ENCODE measurements around the gene MAS1.

Gene MAS1

GRCh38 chr6:159899994-159900745 lies 9.4 kb downstream of the MAS1 start:
- no peaks in the 10 kb centered on the region for H4K20me1 ChIP-seq (ENCODE audit: insufficient read depth, low read length)

DNA sequence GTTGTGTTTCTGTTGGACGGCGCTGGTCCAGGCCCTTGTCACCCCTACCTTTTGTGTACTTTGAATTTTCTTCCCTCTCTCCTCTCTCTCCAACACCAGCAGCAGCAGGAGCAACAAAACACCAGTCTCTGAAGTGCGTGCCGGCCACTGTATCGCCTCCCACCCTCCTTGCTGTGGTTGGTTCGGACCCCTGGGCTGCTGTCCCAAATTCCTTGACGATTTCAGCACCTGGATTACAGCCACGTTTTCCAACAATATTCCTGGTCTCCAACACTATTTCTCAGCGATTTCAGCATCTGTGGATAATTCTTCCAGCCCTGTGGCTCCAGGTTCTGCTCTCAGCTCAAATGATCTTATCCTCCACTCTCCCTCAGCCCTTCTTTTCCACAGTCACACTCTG lies 11.8 kb downstream of the MAS1 start:
- no peaks in the 10 kb centered on the region for H4K20me1 ChIP-seq (ENCODE audit: insufficient read depth, low read length)
- H3K27ac ChIP-seq (ENCODE audit: low read length) = no peak overlapping the region
- DNase-seq (no peak), ATAC-seq (ENCODE audit: insufficient read depth, low read depth) (no peak)
- H3K4me1 ChIP-seq (ENCODE audit: insufficient read depth, low read length) = no peaks in the 10 kb centered on the region
- no peak overlapping the region for H2AFZ ChIP-seq (ENCODE audit: low read depth, low read length)
- TF ChIP-seq, protein P1, sequence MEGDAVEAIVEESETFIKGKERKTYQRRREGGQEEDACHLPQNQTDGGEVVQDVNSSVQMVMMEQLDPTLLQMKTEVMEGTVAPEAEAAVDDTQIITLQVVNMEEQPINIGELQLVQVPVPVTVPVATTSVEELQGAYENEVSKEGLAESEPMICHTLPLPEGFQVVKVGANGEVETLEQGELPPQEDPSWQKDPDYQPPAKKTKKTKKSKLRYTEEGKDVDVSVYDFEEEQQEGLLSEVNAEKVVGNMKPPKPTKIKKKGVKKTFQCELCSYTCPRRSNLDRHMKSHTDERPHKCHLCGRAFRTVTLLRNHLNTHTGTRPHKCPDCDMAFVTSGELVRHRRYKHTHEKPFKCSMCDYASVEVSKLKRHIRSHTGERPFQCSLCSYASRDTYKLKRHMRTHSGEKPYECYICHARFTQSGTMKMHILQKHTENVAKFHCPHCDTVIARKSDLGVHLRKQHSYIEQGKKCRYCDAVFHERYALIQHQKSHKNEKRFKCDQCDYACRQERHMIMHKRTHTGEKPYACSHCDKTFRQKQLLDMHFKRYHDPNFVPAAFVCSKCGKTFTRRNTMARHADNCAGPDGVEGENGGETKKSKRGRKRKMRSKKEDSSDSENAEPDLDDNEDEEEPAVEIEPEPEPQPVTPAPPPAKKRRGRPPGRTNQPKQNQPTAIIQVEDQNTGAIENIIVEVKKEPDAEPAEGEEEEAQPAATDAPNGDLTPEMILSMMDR (IDR thresholded peaks at IDR 0.05; ENCODE audit: borderline replicate concordance, extremely low read depth, low read length, poor library complexity, severe bottlenecking) = no peak
- no peak for TF ChIP-seq EZH2 (IDR thresholded peaks at IDR 0.05; ENCODE audit: borderline replicate concordance, low read depth, low read length, severe bottlenecking)
- H3K4me2 ChIP-seq (ENCODE audit: insufficient read depth, low read length) = no peak overlapping the region
- no peaks in the 10 kb centered on the region for H3K27me3 ChIP-seq (ENCODE audit: insufficient read depth, low read length, poor library complexity)
- no peaks in the 10 kb centered on the region for H3K36me3 ChIP-seq (ENCODE audit: insufficient read depth, low read length)
- no peak overlapping the region for H3K9ac ChIP-seq (ENCODE audit: low read depth, low read length)
- H3K79me2 ChIP-seq (ENCODE audit: insufficient read depth, low read length) = no peaks in the 10 kb centered on the region
- H3K4me3 ChIP-seq (ENCODE audit: low read depth in 1 of 2, low read length in 2 of 2) = no peak overlapping the region
- H3K9me3 ChIP-seq (ENCODE audit: insufficient read depth, low read length, severe bottlenecking) = no peaks in the 10 kb centered on the region

More at GRCh38 chr6:159899994-159900745, 9.4 kb downstream of the MAS1 start:
- H3K79me2 ChIP-seq (ENCODE audit: insufficient read depth, low read length) = no peaks in the 10 kb centered on the region
- H2AFZ ChIP-seq (ENCODE audit: low read depth, low read length) = no peak overlapping the region
- H3K27ac ChIP-seq (ENCODE audit: low read length) = no peak overlapping the region
- H3K4me1 ChIP-seq (ENCODE audit: insufficient read depth, low read length) = no peaks in the 10 kb centered on the region
- no peak for DNase-seq
- H3K27me3 ChIP-seq (ENCODE audit: insufficient read depth, low read length, poor library complexity) = no peaks in the 10 kb centered on the region
- no peak for TF ChIP-seq EZH2 (IDR thresholded peaks at IDR 0.05; ENCODE audit: borderline replicate concordance, low read depth, low read length, severe bottlenecking)
- TF ChIP-seq, protein P1 (IDR thresholded peaks at IDR 0.05; ENCODE audit: borderline replicate concordance, extremely low read depth, low read length, poor library complexity, severe bottlenecking) = no peak
- no peak for ATAC-seq (ENCODE audit: insufficient read depth, low read depth)
- no peaks in the 10 kb centered on the region for H3K36me3 ChIP-seq (ENCODE audit: insufficient read depth, low read length)
- no peak overlapping the region for H3K4me2 ChIP-seq (ENCODE audit: insufficient read depth, low read length)
- H3K9me3 ChIP-seq (ENCODE audit: insufficient read depth, low read length, severe bottlenecking) = no peaks in the 10 kb centered on the region
- no peak overlapping the region for H3K4me3 ChIP-seq (ENCODE audit: low read depth in 1 of 2, low read length in 2 of 2)
- H3K9ac ChIP-seq (ENCODE audit: low read depth, low read length) = no peak overlapping the region

- no peak overlapping the region for H3K4me3 ChIP-seq (ENCODE audit: low read depth in 1 of 2, low read length in 2 of 2)
- no peak overlapping the region for H2AFZ ChIP-seq (ENCODE audit: low read depth, low read length)
- H3K4me1 ChIP-seq (ENCODE audit: insufficient read depth, low read length) = no peaks in the 10 kb centered on the region
- no peak for DNase-seq
- H3K27ac ChIP-seq (ENCODE audit: low read length) = no peak overlapping the region
- no peaks in the 10 kb centered on the region for H4K20me1 ChIP-seq (ENCODE audit: insufficient read depth, low read length)
- no peak for ATAC-seq (ENCODE audit: insufficient read depth, low read depth)
- H3K9ac ChIP-seq (ENCODE audit: low read depth, low read length) = no peak overlapping the region
- H3K79me2 ChIP-seq (ENCODE audit: insufficient read depth, low read length) = no peaks in the 10 kb centered on the region
- TF ChIP-seq, protein P1 (IDR thresholded peaks at IDR 0.05; ENCODE audit: borderline replicate concordance, extremely low read depth, low read length, poor library complexity, severe bottlenecking) = no peak
- TF ChIP-seq EZH2 (IDR thresholded peaks at IDR 0.05; ENCODE audit: borderline replicate concordance, low read depth, low read length, severe bottlenecking) = no peak
- H3K27me3 ChIP-seq (ENCODE audit: insufficient read depth, low read length, poor library complexity) = no peaks in the 10 kb centered on the region
- no peak overlapping the region for H3K4me2 ChIP-seq (ENCODE audit: insufficient read depth, low read length)
- H3K36me3 ChIP-seq (ENCODE audit: insufficient read depth, low read length) = no peaks in the 10 kb centered on the region
- H3K9me3 ChIP-seq (ENCODE audit: insufficient read depth, low read length, severe bottlenecking) = no peaks in the 10 kb centered on the region
Measured at GRCh38 chr6:159904497-159904911, 13.7 kb downstream of the MAS1 start.
